Thoracic aorta (tissue), 2 donors: ENCODE results near the gene DNAJA2. TPM values are rescaled to one million over a fixed set of nuclear protein-coding genes. Genes with fewer than 3 reads are reported as not detected.

ENCODE experiments used
- ATAC-seq: fragments of 150-250 bp; one replicate; pipeline ENCODE4 v1.8.0; 2017; ENCODE audit warnings: low read depth; ENCODE audit not compliant: insufficient number of reproducible peaks, low FRiP score
- DNase-seq: peaks from one replicate; pipeline ENCODE4 v3.0.0-alpha.2; 2020; ENCODE audit warnings: low spot score
- H3K27ac ChIP-seq, 2 donors: fragments of 200-600 bp; sonication (generic); 1 replicate in 1 of 2; 2 replicates in 1 of 2; pipeline ENCODE4 v1.5.1; 2016; ENCODE audit warnings: mild to moderate bottlenecking in 2 of 2, moderate library complexity in 2 of 2
- H3K27me3 ChIP-seq: fragments of 200-600 bp; sonication (generic); replicated peaks from 2 replicates; pipeline ENCODE4 v1.6.0; 2016; ENCODE audit warnings: mild to moderate bottlenecking; ENCODE audit not compliant: insufficient read depth
- H3K36me3 ChIP-seq: fragments of 200-600 bp; sonication (generic); one replicate; pipeline ENCODE4 v1.5.1; 2016
- H3K4me1 ChIP-seq, 2 donors: fragments of 200-600 bp; sonication (generic); 1 replicate in 1 of 2; 2 replicates in 1 of 2; pipeline versions ENCODE4 v1.5.1 to v1.6.0; 2016; ENCODE audit warnings: low read depth in 2 of 2, mild to moderate bottlenecking in 1 of 2; ENCODE audit not compliant: control insufficient read depth in 1 of 2
- H3K4me3 ChIP-seq: fragments of 200-600 bp; sonication (generic); 2 replicates; pipeline ENCODE4 v1.5.1; 2016; ENCODE audit warnings: mild to moderate bottlenecking
- H3K9me3 ChIP-seq: fragments of 200-600 bp; sonication (generic); 2 replicates; pipeline ENCODE4 v1.5.1; 2016
- CTCF ChIP-seq: fragments of 200-600 bp; sonication (generic); IDR thresholded peaks from one replicate; pipeline ENCODE4 v1.5.1; 2019; ENCODE audit warnings: antibody characterized with exemption
- total RNA-seq, 2 donors: library from RNA; depleted of rRNA; stranded (reverse); fragments of >200 nt; gene quantifications; one replicate each; pipeline versions ENCODE4 v1.1.0 to v1.2.3, GENCODE V29; 2016

Gene DNAJA2
- total RNA-seq, 2 donors from 2014 or later = 35.1 to 39.6 TPM

- Histone ChIP-seq H3K4me1 (no peaks in the 10 kb centered on the region), H3K4me3 (no peak overlapping the region), H3K9me3 (no peaks in the 10 kb centered on the region), H3K27ac (no peak overlapping the region), H3K27me3 (no peaks in the 10 kb centered on the region), H3K36me3 (peaks cover 4% of the 10 kb centered on the region)
- ATAC-seq = no peak
- no peak for TF ChIP-seq CTCF
- no peak for DNase-seq
Measured at GRCh38 chr16:46906360-46907060, 67.0 kb downstream of the DNAJA2 start.

Other genes starting within 250 kb of the DNAJA2 start
- gene MYLK3, start 225.3 kb downstream of the DNAJA2 start, total RNA-seq = 1 to 10 TPM in 1 of 2 donors, under 1 TPM in 1; 0.14 to 3.0 TPM
- gene C16orf87, start 142.5 kb downstream of the DNAJA2 start, total RNA-seq = 1 to 10 TPM; 6.9 to 8.8 TPM
- gene GPT2, start 89.3 kb downstream of the DNAJA2 start, total RNA-seq = 1 to 10 TPM; 5.1 to 6.8 TPM
- under 1 TPM; 0.27 to 0.78 TPM for gene NETO2, start 170.3 kb upstream of the DNAJA2 start, total RNA-seq